NCI-H526 treated with DMSO at 0.1 percent for 48 hours (cell line): ENCODE results near the gene TRPC4AP.
A peak's percentile ranks its signal among the peaks of the same experiment; 100 is the strongest.

ENCODE experiments used
- DNase-seq: peaks from one replicate; lab custom pipeline; 2025; lab: John Stamatoyannopoulos, UW

The TRPC4AP gene

GRCh38 chr20:34970193-34970840 lies 122.3 kb downstream of the TRPC4AP start:
- no peak for DNase-seq

GRCh38 chr20:34968042-34968775 lies 124.4 kb downstream of the TRPC4AP start:
- DNase-seq = no peak

GRCh38 chr20:34967421-34967820 lies 125.2 kb downstream of the TRPC4AP start:
- no peak for DNase-seq

DNA sequence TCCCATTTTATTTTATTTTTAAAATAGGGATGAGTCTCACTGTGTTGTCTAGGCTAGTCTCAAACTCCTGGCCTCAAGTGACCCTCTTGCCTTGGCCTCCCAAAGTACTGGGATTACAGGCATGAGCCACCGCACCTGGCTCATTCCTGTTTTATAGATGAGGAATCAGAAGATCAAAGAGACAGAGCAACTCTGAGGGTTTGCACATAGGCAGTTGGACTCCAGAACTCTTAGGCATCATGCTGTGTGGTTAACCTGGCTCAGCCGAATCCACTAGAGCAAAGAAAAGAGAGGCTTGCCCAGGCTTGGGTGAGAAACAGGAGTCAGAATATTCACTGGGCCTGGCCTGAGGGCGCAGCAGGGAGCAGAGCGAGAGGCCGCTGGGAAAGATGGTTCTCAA lies 127.6 kb downstream of the TRPC4AP start:
- DNase-seq = no peak

GRCh38 chr20:34964486-34964885 lies 128.1 kb downstream of the TRPC4AP start:
- no peak for DNase-seq

- no peak for DNase-seq
Measured at GRCh38 chr20:34956751-34957472, 135.7 kb downstream of the TRPC4AP start.

GRCh38 chr20:34956041-34956458 lies 136.6 kb downstream of the TRPC4AP start:
- no peak for DNase-seq

GRCh38 chr20:34955231-34956040 lies 137.2 kb downstream of the TRPC4AP start, which contains the start of the genes GSS and MYH7B:
TSS of gene GSS (minus strand) at chr20:34955806. CDS start at chr20:34951852, 3,954 bp downstream.
TSS of gene MYH7B (plus strand) at chr20:34955868. CDS start at chr20:34978006, 22,138 bp downstream.
- peak; percentile 92 for DNase-seq

GRCh38 chr20:34954904-34955230 lies 137.7 kb downstream of the TRPC4AP start:
- DNase-seq = no peak

DNA sequence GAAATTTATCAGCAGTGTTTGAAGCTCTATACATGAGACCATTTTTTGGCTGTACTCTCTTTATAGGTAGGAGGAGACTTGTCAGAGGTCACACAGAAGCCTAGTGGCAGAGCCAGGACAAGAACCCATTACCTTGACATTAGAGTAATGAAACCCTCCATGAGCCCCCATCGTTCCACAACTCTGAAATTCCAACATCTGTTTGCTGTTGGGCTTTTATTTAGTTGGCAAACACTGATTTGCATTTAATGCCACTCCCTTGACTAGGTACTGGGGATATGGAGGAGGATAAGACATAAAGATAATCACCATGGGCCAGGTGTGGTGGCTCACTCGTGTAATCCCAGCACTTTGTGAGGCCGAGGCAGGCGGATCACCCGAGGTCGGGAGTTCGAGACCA lies 138.6 kb downstream of the TRPC4AP start:
- DNase-seq = peak; percentile 94

DNA sequence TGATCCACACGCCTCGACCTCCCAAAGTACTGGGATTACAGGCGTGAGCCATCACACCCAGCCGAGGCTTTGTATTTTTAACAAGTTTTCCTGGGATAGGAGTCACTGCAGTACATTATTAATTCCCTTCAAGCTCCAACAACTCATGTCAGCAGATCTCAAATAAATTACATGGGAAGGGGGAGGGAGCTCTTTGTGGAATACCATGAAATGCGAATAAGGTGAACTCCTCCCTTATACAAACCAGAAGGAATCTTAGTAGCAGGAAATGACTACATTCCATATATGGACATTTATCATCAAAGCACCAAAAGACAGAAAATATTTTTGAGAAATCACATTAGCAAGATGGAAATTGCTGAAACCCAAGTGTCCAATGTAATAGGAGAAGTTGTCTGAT lies 139.9 kb downstream of the TRPC4AP start:
- peak; percentile 38 for DNase-seq
